ENCODE measurements around the gene ANXA6. TPM values are rescaled to one million over a fixed set of nuclear protein-coding genes. Genes with fewer than 3 reads are reported as not detected.

The ANXA6 gene
- total RNA-seq, 1 donor from 2014 or later: 27.7 TPM

GRCh38 chr5:151085517-151086041, 72.0 kb downstream of the ANXA6 start:
- Mint-ChIP-seq H3K4me3 (ENCODE audit: low read depth) (no peak overlapping the region), H3K27ac (no peak overlapping the region), H3K27me3 (peaks cover 11% of the 10 kb centered on the region), H3K9me3 (ENCODE audit: low read depth) (no peaks in the 10 kb centered on the region), H3K4me1 (ENCODE audit: low read depth) (peaks cover 10% of the 10 kb centered on the region), H3K36me3 (ENCODE audit: insufficient read depth) (no peaks in the 10 kb centered on the region)
- DNase-seq (ENCODE audit: low spot score, unreplicated experiment): no peak
- no peak for TF ChIP-seq CTCF (IDR thresholded peaks at IDR 0.05; ENCODE audit: unreplicated experiment)

GRCh38 chr5:151084363-151084762, 73.2 kb downstream of the ANXA6 start:
- TF ChIP-seq CTCF (IDR thresholded peaks at IDR 0.05; ENCODE audit: unreplicated experiment): no peak
- H3K27me3 Mint-ChIP-seq: peaks cover 7% of the 10 kb centered on the region
- H3K9me3 Mint-ChIP-seq (ENCODE audit: low read depth): no peaks in the 10 kb centered on the region
- DNase-seq (ENCODE audit: low spot score, unreplicated experiment): no peak
- no peaks in the 10 kb centered on the region for H3K36me3 Mint-ChIP-seq (ENCODE audit: insufficient read depth)
- H3K27ac Mint-ChIP-seq: no peak overlapping the region
- H3K4me1 Mint-ChIP-seq (ENCODE audit: low read depth): peaks cover 16% of the 10 kb centered on the region
- H3K4me3 Mint-ChIP-seq (ENCODE audit: low read depth): no peak overlapping the region

GRCh38 chr5:151083081-151083676, 74.4 kb downstream of the ANXA6 start:
- H3K27ac Mint-ChIP-seq: no peak overlapping the region
- no peak for DNase-seq (ENCODE audit: low spot score, unreplicated experiment)
- H3K4me3 Mint-ChIP-seq (ENCODE audit: low read depth): peak overlapping the region; percentile 3
- H3K27me3 Mint-ChIP-seq: peaks cover 3% of the 10 kb centered on the region
- H3K4me1 Mint-ChIP-seq (ENCODE audit: low read depth): peaks cover 21% of the 10 kb centered on the region
- peaks cover 1% of the 10 kb centered on the region for H3K36me3 Mint-ChIP-seq (ENCODE audit: insufficient read depth)
- no peaks in the 10 kb centered on the region for H3K9me3 Mint-ChIP-seq (ENCODE audit: low read depth)
- no peak for TF ChIP-seq CTCF (IDR thresholded peaks at IDR 0.05; ENCODE audit: unreplicated experiment)

GRCh38 chr5:151082282-151082902, 75.2 kb downstream of the ANXA6 start:
- Mint-ChIP-seq H3K4me3 (ENCODE audit: low read depth) (peak overlapping the region; percentile 85), H3K4me1 (ENCODE audit: low read depth) (peaks cover 21% of the 10 kb centered on the region), H3K27ac (peak overlapping the region; percentile 47), H3K27me3 (peaks cover 3% of the 10 kb centered on the region), H3K36me3 (ENCODE audit: insufficient read depth) (peaks cover 1% of the 10 kb centered on the region), H3K9me3 (ENCODE audit: low read depth) (no peaks in the 10 kb centered on the region)
- DNase-seq (ENCODE audit: low spot score, unreplicated experiment): no peak
- peak; percentile 50 for TF ChIP-seq CTCF (IDR thresholded peaks at IDR 0.05; ENCODE audit: unreplicated experiment)

- H3K36me3 Mint-ChIP-seq (ENCODE audit: insufficient read depth): peaks cover 1% of the 10 kb centered on the region
- H3K27ac Mint-ChIP-seq: peak overlapping the region; percentile 97
- no peaks in the 10 kb centered on the region for H3K9me3 Mint-ChIP-seq (ENCODE audit: low read depth)
- H3K27me3 Mint-ChIP-seq: peaks cover 3% of the 10 kb centered on the region
- H3K4me3 Mint-ChIP-seq (ENCODE audit: low read depth): peak overlapping the region; percentile 85
- TF ChIP-seq CTCF (IDR thresholded peaks at IDR 0.05; ENCODE audit: unreplicated experiment): no peak
- no peak for DNase-seq (ENCODE audit: low spot score, unreplicated experiment)
- peaks cover 21% of the 10 kb centered on the region for H3K4me1 Mint-ChIP-seq (ENCODE audit: low read depth)
Measured at GRCh38 chr5:151081431-151082281, 75.9 kb downstream of the ANXA6 start.
